Left colon (tissue), 2 donors: ENCODE measurements around the gene DIPK1A. TPM values are rescaled to one million over a fixed set of nuclear protein-coding genes. Genes with fewer than 3 reads are reported as not detected.

ENCODE experiments used
- ATAC-seq: fragments of 200-7000 bp; cut with Tn5 transposase; one replicate; pipeline ENCODE4 v1.9.1; 2020; ENCODE audit warnings: mild to moderate bottlenecking, moderate library complexity
- DNase-seq, 2 donors: peaks; one replicate each; pipeline ENCODE4 v3.0.0-alpha.2; 2020
- intact Hi-C, 2 donors: fragments of 100-400 bp; cut with DNase I in 1 of 2; cut with micrococcal nuclease in 1 of 2; formaldehyde crosslinking; loops; one replicate each; pipeline versions ENCODE4 v1.11.2 to v1.14.0; 2022; cut with DNase I, micrococcal nuclease
- total RNA-seq, 2 donors: library from RNA; stranded (reverse); fragmentation: NEBNext Ultra II Directional; extraction: Animal tissue kit (Norgen Biotek cat#: 25700); gene quantifications; one replicate each; pipeline ENCODE4 v1.2.1, GENCODE V29; 2021
- donor health status: DM: no; HTN: no; CAD: no.
- donor health status: DM: yes; HTN: yes; CAD: no.

Gene DIPK1A
- total RNA-seq, 2 donors from 2014 or later, result 14.0 to 16.5 TPM

- DNase-seq (peak; percentile 27 to 46), ATAC-seq (peak; percentile 67)
- intact Hi-C loops, result loop anchor here in 1 of 2 donors (2.0 kb wide), 2 partner anchors 102 to 136 kb away; partner anchors contain the start of gene DIPK1A
These were observed 102.5 kb downstream of the DIPK1A start for GRCh38 chr1:92858564-92859399.

- ATAC-seq, result peak; percentile 80
- intact Hi-C loops, result loop anchor here in 1 of 2 donors (2.0 kb wide), 2 partner anchors 103 to 137 kb away; partner anchors contain the start of gene DIPK1A
- DNase-seq, result no peak
These were observed 103.4 kb downstream of the DIPK1A start for GRCh38 chr1:92857817-92858216.

- intact Hi-C loops, result no loop called here
These were observed 106.0 kb downstream of the DIPK1A start for GRCh38 chr1:92855236-92855635.

GRCh38 chr1:92854101-92854785 lies 107.0 kb downstream of the DIPK1A start:
- ATAC-seq, result peak; percentile 70
- intact Hi-C loops, result no loop called here
- peak; percentile 30 to 49 for DNase-seq

More at GRCh38 chr1:92855236-92855635, 106.0 kb downstream of the DIPK1A start:
- ATAC-seq (no peak), DNase-seq (no peak)

GRCh38 chr1:92853299-92853698 lies 108.0 kb downstream of the DIPK1A start:
- DNase-seq, result no peak
- intact Hi-C loops, result no loop called here
- no peak for ATAC-seq

GRCh38 chr1:92851729-92852128 lies 109.5 kb downstream of the DIPK1A start:
- DNase-seq (no peak), ATAC-seq (no peak)
- intact Hi-C loops, result no loop called here

GRCh38 chr1:92850019-92850418 lies 111.2 kb downstream of the DIPK1A start:
- intact Hi-C loops, result no loop called here
- DNase-seq (no peak), ATAC-seq (no peak)

GRCh38 chr1:92848201-92848600 lies 113.1 kb downstream of the DIPK1A start:
- intact Hi-C loops, result no loop called here
- peak; percentile 61 for ATAC-seq
- no peak for DNase-seq

- intact Hi-C loops, result no loop called here
- ATAC-seq, result no peak
- no peak for DNase-seq
These were observed 115.4 kb downstream of the DIPK1A start for GRCh38 chr1:92845908-92846307.

- ATAC-seq, result no peak
- intact Hi-C loops, result no loop called here
- no peak for DNase-seq
These were observed 116.8 kb downstream of the DIPK1A start for GRCh38 chr1:92844439-92844838.

GRCh38 chr1:92843429-92844352 lies 117.6 kb downstream of the DIPK1A start:
- ATAC-seq, result no peak
- no peak for DNase-seq
- intact Hi-C loops, result no loop called here

GRCh38 chr1:92843046-92843423 lies 118.2 kb downstream of the DIPK1A start:
- intact Hi-C loops, result no loop called here
- ATAC-seq (no peak), DNase-seq (no peak)

- DNase-seq, result no peak
- intact Hi-C loops, result no loop called here
- ATAC-seq, result no peak
These were observed 118.9 kb downstream of the DIPK1A start for GRCh38 chr1:92842082-92843045.

GRCh38 chr1:92840600-92840999 lies 120.7 kb downstream of the DIPK1A start:
- DNase-seq (no peak), ATAC-seq (no peak)
- intact Hi-C loops, result no loop called here

GRCh38 chr1:92839442-92839841 lies 121.8 kb downstream of the DIPK1A start:
- peak; percentile 10 for ATAC-seq
- intact Hi-C loops, result no loop called here
- no peak for DNase-seq

GRCh38 chr1:92838519-92838918 lies 122.7 kb downstream of the DIPK1A start:
- ATAC-seq, result no peak
- intact Hi-C loops, result no loop called here

GRCh38 chr1:92837062-92837461 lies 124.2 kb downstream of the DIPK1A start:
- no peak for DNase-seq
- ATAC-seq, result no peak
- intact Hi-C loops, result no loop called here

More at GRCh38 chr1:92838519-92838918, 122.7 kb downstream of the DIPK1A start:
- DNase-seq, result no peak

GRCh38 chr1:92834617-92835016 lies 126.6 kb downstream of the DIPK1A start:
- DNase-seq, result no peak
- intact Hi-C loops, result no loop called here
- no peak for ATAC-seq
